Measurements from ENCODE around the gene NPLOC4.
A peak's percentile ranks its signal among the peaks of the same experiment; 100 is the strongest.
"Not testable (repeated sequence)": the region's sequence is repeated elsewhere in the genome, so short reads cannot be mapped to it uniquely, and the experiment has no call there.

Gene NPLOC4

DNA sequence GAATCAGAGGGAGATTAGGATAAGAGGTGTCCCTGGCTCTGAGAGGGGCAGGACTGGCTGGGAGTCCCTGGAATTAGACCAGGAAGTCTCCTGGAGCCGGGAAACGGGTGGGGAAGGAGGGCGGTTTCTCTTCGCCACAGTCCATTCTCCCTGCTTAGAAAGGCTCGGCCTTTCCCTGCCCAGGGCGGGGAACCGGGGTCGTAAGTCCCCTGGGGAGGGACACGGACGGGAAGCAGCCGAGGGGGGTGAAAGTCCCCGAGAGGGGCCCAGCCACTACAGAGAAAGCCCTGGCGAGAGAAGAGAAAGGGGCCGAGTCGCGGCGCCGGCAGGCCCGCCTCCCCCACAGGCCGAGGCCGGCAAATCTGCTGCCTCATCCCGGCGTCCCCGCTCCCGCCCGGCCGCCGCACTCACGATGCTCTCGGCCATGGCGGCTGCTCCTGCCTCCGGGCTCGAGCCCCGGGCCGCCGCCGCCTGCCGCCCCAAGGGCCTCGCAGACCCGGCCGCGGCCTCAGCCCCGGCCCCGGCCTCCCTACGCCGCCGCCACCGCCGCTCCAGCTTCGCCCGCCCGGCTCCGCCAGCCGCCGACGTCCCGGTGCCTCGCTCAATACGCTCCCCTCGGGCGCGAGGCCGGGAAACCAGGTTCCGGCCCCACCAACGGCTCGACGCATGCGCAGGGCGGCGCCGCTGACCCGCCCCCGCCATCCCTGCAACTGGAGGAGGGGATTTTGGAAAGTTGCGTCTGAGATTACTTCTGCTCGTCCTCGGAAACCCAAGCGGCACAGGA, at the start of gene NPLOC4, which contains the start of gene TSPAN10:
NPLOC4 (minus strand) TSS at position 608 of the 784 bp plus-strand sequence; CDS start at position 426, 182 bp downstream.
TSPAN10 (plus strand) TSS at position 692 of the 784 bp plus-strand sequence. CDS start 5,217 bp downstream, outside the sequence.
- peak; percentile 72 to 74 for DNase-seq (ENCODE audit: low read depth in 2 of 2)

DNA sequence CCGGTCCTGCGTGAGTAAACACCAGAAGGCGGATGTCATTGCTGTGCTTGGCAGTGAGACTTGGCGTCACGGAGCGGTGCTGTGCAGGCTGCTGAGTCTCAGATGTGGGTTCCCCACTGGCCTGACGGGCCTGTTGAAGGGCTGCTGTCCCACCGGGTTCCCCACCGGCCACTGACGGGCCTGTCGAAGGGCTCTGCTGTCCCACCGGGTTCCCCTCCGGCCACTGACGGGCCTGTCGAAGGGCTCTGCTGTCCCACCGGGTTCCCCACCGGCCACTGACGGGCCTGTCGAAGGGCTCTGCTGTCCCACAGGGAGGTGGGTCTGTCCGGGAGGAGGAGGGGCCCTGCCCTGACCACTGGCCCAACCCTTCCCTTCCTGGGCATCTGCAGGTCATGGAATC, 49.7 kb upstream of the NPLOC4 start:
- no peak for DNase-seq (ENCODE audit: low read depth in 2 of 2)

DNA sequence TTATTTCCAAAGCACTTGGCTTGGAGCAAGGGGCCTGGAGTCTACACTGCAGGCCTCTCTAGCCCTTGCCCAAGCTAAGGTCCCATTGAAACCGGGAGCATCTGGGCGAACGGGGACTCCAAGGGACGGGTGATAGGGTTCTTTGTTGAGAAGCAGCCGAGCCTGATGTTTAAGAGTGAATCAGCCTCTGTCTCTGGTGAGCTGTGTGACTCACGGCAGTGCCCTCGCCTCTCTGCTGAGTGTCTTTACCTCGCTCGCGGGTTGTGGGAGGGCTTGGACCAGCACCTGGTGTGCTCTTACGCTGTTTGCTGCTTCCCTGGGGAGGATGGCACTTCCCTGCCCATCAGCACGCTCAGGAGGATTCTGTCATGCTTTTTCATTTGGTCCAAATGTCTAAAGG, 48.2 kb upstream of the NPLOC4 start:
- DNase-seq (ENCODE audit: low read depth in 2 of 2): no peak

DNA sequence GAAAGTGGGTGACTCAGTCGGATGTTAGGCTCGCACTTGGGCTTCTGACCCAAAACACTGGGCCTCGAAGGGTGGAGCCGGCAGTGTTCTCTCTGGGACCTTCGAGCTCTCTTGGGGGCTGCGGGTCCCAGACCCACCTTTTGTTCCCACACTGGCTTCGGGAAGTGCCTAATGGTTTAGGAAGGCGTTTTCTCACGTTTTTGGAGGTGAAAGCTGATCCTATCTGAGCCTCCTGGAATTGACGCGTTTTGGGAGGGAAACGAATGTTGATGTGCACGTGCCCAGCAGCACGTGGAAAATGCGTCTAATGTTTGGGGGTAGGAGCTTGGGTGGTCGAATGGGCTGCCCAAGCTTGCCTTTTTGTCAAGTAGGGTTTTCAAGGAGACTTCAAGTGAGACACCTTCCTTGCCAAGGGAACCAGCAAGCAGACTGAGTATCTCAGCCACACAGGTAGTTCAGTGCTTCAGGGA, 47.6 kb upstream of the NPLOC4 start:
- DNase-seq (ENCODE audit: low read depth in 2 of 2): no peak

DNA sequence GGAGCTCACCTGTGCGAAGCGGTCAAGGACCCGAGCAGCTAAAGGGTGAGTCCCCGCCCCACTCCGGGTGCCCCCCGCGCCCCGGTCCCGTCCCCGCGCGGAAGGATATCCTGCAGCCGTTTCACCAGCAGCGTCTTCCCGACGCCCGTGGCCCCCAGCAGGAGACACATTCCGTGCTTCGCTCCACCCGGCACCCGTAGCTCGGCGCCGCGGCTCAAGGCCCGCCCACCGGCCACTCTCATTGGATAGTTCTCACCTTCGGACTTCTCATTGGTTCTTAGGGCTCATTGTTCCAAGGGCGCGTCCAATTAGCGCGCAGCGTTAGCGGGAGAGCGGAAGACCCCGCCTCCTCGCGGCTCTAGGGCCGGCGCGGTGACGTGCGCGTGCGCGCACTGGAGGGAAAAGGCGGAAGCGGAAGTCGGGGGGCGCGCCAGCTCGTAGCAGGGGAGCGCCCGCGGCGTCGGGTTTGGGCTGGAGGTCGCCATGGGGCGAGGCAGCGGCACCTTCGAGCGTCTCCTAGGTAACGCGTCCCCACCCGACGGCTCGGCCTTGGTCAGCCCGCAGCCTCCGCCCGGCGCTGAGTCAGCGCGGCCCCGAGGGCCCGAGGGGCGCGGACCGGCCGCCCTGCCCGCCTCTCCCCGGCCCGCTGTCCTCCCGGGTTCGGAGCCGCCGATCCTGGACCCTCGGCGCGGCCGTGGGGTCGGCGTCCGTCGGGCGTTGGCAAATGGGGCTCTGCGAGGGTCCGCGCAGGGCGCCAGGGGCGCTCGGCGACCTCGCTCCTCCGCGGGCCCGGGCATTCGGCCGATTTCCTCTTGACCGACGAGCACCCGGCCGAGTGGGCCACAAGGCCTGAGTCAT, 46.9 kb upstream of the NPLOC4 start, which contains the start of the genes ARL16 and HGS:
ARL16 (minus strand) TSS at position 214 of the 858 bp plus-strand sequence; CDS start at position 170, 44 bp downstream.
HGS (plus strand) TSS at position 428 of the 858 bp plus-strand sequence; CDS start at position 484, 56 bp downstream.
- DNase-seq (ENCODE audit: low read depth in 2 of 2): peak; percentile 93 to 94

DNA sequence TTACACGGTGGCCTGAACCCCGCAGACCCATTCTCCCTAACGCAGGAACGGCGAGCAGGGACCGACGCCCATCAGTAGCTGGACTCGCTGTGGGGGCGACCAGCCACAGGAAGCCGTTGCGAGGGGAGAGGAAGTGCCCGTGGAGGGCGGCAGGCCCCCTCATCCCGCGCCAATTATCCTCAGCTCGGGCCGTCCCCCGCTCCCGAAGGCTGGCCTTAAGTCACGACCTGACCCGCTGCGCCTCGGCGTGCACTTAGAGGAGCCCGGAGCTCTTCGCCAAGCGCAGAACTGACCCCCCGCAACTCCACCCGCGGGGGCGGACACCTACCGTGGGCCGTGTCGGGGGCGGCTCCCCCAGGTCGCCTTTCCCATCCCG, 46.3 kb upstream of the NPLOC4 start:
- DNase-seq (ENCODE audit: low read depth in 2 of 2): no peak

DNA sequence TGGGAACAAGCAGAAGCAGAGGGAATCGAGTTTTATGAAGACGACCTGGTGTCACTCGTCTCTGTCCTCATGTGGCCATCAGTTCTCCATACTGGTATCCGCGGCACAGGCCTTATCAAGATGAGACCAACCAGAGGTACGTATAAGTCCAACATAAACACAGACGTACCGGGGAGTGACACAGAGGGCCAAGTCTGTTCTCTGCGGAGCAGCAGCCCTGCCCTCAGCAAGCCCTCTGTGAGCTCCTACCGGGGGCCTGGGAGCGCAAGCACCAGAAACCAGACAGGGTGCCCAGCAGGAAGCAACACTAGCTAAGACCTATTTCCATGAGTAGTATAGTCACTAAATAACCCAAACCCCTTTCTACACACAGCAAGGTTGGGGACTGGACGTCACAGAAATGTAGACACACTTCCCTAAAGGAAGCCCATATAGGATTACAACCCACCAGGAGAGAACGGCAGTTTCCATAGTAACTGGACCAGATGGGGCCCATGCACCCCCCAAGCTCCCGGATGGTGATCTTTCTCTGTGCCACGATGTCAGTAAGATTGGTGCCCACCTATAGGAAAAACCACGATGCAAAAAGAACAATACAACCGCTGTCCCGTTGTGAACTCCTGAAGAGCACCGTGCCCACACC, 45.8 kb upstream of the NPLOC4 start:
- no peak for DNase-seq (ENCODE audit: low read depth in 2 of 2)

DNA sequence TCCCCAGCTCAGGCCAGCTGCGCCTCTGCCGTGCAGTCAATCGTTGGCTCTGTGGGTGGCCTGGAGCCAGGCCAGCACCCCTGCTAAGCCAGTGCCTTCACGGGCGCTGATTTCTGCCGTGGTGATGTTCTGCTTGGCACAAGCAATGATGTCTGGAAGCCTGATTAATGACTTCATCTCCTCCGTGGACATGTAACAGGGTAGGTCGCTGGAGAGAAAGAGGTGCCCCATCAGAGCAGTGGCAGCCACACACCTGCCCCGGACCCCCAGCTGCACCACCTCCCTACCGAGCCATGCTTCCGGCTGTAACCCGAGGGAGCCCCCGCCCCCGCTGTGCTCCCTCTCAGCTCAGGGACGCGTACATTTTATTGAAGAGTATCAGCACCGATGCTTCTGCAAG, 44.8 kb upstream of the NPLOC4 start:
- no peak for DNase-seq (ENCODE audit: low read depth in 2 of 2)

DNA sequence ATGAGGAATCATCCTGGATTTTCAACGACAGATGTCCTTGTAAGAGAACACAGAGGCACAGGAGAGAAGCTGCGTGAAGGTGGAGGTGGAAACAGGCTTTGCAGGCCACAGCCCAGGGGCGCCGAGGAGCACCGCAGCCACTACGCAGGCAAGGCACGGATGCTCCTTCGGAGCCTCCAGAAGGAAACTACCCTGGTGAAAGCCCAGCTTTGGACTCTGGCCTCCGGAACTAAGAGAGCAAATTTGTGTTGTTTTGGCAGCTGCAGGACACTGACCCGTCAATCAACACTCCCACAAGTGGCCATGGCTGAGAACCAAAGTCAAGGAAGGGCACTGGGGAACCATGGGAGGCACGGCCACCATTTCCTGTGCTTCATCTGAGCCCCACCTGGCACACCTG, 43.2 kb upstream of the NPLOC4 start:
- no peak for DNase-seq (ENCODE audit: low read depth in 2 of 2)

DNA sequence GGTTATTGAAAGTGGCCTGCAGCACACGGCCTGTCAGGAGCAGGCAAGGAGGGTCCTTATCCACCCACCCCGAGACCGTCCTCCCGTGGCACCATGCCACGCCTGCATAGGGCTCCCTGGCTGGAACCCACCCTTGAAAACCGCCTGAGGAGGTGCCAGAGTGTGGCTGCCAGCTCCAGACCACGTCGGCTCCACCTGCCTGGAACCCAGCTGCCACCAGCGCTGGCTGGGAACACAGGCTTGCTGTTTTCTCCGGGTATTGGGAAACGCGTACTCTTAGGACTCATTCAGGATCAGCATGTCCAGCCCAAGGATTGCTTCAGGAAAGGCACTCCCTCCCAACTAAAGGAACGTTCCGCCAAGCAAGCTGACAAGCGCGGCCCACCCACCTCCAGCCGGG, 40.0 kb upstream of the NPLOC4 start:
- DNase-seq (ENCODE audit: low read depth in 2 of 2): no peak

DNA sequence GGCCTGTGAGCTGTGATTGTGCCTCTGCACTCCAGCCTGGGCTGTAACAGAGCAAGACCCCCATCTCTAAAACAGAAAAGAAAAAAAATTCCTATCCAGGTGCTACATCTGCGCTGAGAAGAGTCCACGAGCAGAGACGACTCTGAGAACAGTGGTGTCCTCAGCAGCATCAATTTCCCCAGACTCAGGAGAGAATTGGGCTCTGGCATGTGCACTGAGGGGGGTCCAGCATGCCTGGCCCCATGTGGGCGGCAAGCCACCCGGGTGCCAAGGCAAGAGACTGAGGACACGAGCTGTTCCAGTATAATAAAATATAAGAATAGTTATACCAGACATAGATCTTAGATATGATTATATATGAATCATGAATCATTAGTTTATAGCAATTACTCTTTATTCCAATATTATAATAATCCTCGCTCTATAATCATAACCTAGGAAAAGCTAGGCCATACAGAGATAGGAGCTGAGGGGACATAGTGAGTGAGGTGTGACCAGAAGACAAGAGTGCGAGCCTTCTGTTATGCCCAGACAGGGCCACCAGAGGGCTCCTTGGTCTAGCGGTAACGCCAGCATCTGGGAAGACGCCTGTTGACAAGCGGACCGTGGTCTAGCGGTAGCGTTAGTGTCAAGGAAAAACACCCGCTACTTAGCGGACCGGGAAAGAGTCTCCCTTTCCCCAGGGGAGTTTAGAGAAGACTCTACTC, 38.8 kb upstream of the NPLOC4 start:
- DNase-seq (ENCODE audit: low read depth in 2 of 2): not testable (repeated sequence)

DNA sequence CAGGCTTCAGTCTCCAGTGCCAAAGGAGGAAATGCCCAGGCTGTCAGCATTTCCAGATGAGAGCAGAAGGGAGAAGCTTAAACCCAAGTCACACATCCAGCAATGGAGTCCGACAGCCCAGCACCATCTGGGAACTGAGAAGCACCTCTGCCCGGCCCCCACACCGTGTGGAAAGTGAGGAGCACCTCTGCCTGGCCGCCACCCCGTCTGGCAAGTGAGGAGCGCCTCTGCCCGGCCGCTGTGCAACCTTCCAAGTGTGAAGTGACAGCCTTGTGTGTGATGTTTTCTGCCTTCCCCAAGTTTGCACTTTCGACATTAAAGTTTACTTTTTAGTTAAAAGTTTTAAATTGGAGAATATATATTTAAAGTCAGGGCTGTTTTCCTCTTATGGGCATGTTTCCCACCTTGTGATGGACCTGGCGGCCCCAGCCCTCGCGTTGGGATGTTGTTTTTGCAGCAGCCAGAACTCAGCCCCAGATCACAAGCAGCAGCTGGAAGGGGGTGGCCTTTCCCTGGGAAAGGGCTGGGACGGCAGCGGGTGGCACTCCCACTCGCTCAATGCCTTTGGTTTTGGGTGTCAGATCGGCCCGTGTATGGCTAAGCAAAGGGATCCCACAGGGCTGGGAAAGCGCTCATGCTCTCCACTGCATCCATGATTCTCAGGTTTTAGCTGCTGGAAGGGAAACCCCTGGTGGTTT, 36.8 kb upstream of the NPLOC4 start:
- DNase-seq (ENCODE audit: low read depth in 2 of 2): no peak

DNA sequence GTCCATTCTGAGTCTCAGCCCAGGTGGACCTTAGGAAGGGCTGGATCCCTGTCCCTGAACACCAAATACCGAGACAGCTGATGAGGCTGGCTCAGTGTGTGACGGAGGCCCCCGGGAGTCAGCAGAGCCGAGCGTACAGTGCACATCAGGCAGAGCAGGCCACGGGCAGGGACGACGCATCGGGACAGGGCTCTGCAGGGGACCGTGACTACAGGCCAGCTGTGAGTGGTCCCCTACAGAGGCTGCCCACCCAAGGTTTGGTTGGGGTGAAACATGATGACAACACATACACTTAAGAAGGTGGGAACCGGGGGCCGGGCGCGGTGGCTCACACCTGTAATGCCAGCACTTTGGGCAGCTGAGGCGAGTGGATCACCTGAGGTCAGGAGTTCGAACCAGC, 36.0 kb upstream of the NPLOC4 start:
- DNase-seq (ENCODE audit: low read depth in 2 of 2): no peak

DNA sequence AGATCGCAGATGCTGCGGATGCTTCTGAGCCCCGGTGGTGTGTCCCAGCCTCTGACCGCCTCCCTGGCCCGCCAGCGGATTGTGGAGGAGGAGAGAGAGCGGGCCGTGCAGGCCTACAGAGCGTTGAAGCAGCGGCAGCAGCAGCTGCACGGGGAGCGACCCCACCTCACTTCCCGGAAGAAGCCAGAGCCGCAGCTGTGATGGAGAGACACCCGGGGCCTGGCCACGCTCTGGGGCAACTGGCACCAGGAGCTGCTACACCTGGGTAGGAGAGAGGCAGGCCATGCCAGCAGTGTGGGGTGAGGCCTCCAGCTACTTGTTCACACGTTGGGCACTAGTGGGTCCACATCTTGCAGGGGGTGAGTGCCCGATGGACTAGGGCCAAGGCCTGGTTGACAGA, 35.6 kb upstream of the NPLOC4 start:
- no peak for DNase-seq (ENCODE audit: low read depth in 2 of 2)

DNA sequence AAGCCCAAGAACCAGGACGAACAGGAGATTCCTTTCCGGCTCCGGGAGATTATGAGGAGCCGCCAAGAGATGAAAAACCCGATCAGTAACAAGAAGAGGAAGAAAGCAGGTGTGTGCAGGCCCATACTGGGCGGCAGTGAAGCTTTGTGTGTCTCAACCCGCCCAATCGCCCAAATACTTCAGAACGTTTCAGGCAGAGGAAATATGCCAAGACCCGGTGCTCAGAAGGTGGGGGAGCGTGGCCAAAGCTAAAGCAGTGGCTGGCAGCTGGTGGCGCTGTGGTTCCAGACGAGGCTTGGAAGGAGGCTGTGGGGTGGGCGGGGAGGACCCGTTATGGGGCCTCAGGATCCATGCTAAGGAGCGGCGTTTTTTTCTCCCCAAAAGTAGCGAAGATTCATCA, 30.8 kb upstream of the NPLOC4 start:
- no peak for DNase-seq (ENCODE audit: low read depth in 2 of 2)

DNA sequence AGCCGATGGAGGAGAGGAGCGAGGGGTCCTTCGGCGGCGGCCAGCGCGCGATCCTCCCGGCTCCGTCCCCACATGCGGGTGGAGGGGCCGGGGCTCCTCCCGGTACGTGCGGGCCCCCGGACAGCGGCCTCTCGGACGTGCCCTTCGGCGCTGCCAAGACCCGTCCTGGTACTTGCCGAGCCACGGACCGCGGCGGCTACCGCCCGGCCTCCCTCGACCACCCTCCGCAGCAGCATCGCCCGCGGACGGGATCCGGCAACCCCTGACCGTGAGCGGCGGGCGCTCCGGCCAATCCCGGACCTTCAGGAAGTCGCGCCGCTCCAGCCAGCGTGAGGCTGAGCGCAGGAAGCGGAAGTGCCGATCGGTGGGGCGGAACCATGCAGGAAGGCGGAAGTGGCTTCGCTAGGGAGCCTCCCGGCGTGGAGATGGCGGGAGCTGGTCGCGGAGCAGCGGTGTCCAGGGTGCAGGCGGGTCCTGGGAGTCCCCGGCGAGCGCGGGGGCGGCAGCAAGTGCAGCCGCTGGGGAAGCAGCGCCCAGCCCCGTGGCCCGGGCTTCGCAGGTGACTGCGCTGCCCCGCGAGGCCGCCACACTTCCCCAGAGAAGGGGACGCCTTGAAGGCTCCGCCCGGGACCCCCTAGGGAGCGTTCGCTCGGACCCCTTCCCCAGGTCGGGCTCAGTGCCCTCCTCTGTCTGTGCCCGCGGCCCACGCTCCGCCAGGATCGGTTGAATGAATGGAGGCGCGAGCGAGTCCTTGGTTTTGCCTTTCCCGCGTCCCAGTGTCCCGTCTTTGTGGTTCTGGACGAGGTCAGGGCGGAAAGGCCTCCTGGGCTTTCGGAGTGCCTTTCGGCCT, 29.7 kb upstream of the NPLOC4 start, which contains the start of the genes CCDC137 and OXLD1:
CCDC137 (plus strand) TSS at position 396 of the 850 bp plus-strand sequence; CDS start at position 426, 30 bp downstream.
OXLD1 (minus strand) TSS at position 264 of the 850 bp plus-strand sequence; CDS start at position 236, 28 bp downstream.
- peak; percentile 85 to 87 for DNase-seq (ENCODE audit: low read depth in 2 of 2)

DNA sequence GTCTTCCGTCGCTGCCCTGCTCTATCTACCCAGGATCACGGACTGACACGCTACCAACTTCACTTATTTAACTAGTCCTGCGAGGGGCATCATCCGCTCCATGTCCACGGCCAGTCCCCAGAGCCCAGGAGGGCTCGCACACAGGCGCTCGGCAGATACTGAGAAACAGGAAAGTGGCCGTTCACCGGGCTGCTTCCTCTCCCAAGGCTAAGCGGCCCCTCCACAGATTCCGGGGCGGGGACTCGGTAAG, 29.1 kb upstream of the NPLOC4 start:
- no peak for DNase-seq (ENCODE audit: low read depth in 2 of 2)

DNA sequence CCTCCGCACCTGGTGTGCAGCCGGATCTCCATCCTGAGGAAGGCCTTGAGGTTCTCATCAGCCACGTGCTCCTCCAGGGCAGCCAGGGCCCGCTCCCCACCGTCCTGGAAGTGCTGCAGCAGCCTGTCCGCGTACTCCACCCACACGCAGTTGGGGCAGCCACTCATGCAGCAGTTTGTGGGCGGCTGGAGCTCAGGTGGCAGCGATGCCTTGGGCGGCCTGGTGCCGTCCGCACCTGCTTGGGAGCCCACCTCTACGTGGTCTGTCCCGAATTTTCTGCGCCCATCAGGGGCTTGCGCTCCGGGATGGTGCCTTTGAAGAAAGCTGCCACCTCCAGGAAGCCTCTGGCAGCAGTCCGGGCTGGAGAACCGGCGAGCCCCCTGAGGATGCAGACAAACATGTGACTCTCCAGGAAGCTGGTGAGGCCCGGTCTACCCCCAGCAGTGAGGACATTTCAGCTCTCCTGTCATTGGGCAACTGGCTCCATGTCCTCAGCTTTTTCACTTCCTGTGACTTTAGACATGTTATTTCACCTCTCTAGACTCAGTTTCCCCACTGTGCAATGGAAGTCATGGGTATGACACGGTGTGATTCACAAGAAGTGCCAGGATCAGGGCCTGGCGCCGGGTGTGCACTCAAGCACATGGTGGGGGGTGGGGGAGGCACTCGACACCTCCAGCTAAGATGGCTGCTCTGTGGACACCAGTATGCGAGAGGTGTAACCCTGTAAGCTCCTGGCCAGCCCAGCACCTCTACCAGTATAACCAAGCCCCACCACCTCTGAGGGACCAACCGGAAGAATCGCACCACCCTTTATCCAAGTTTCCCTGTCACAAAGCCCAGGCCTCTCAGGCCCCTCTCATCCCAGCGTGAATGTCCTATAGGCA, 28.5 kb upstream of the NPLOC4 start:
- no peak for DNase-seq (ENCODE audit: low read depth in 2 of 2)

DNA sequence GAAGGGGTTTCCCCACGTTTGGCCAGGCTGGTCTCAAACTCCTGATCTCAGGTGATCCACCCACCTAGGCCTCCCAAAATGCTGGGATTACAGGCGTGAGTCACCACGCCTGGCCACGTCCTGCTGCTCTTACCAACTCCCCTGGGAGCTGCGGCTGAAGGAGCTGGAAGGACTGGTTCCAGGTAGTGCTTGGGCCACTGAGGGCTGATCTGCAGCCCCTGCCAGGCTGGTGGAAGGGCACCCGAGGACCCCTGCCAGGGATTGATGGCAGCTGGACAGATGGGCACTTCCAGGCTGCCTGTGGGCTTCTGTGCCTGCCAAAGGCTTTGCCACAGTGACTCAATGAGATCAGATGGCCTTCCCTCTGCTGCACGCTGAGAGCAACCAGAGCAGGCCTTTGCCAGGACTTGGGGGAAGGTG, 27.1 kb upstream of the NPLOC4 start:
- DNase-seq (ENCODE audit: low read depth in 2 of 2): no peak
